Stimulated activated CD4-positive, alpha-beta T cell treated with anti-CD3 and anti-CD28 coated beads, Interleukin-2, amount 100 ng/mL, for 48 hours (primary cell): ENCODE measurements around the gene MYEOV.

Source experiments
- DNase-seq, 2 donors: peaks; one replicate each; pipeline ENCODE4 v3.0.0-alpha.2; 2020

Gene MYEOV

DNA sequence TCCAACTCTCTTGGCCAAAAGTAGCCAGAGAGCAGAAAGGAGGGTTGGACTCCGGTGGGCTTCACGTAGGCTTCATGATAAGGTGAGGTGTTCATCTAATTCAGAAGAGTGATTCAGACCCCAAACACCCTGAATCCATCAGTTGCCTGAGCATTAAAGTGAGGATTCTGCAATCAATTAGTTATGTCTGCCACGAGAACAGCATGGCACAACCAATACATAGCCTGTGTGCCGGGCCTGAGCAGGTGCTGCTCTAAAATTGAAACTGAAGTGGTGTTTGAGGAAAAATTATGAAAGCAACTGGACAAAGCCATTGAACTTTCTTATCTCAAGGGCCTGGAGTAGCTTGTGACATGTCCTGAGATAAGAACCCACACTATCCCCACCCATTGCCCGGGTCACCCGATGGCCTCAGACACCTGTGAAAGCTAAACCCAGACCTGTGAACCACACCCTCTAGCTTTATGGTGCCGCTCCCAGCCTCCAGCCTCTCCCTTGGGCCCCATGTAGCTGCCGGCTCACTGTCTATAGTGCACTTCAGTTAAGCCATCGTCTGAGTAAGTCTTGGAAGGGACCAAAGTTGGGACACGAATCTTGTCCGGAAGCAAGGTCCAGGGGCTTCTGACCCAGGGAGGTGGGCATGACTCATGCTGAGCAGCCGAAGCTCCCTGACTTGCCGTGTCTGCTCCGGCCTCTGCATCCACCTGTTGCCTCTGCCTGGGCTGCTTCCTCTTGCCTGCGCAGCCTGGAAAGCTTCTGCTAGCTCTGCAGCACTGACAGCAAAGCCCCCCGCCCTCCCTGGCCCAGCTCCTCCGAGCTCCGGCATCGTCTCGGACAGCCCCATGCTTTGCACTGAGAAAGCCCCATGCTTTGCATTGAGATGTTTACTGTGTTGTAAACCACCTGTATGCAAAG, 5.7 kb upstream of the MYEOV start:
- DNase-seq = no peak

DNA sequence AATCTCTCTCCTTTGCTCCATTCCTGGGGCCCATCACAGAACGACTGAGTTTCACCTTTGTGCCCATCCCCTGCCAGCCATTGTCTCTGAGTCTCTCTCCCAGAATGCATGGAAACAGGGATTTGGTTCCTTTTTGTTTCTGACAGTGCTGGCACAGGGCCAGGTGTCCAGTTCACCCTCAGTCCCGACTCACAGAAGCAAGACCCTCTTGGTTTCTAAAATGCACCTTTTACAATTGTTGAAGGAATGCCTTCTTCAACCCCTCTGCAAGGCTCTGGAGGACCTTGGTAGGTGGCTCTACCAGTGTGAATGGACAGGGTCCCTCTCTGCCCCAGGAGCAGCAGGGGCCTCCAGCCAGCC, 5.1 kb upstream of the MYEOV start:
- no peak for DNase-seq

DNA sequence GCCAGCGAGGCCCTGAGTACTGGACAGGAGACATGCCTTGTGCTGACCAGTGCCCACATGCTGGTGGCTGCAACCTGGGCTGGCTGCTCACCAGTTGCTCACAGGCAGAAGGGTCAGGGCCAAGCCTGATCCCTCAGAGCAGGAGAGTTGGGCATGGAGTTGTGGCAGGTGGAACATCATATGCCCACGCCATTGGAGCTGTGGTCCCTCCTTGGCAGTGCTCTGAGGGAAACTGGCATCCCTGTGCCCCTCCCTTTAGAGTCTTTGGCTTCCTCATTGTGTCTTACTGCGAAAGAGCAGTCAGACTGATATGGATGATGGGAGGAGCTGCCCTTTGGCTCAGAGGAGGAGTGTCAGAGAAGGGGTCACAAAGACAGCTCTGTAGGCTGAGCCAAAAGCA, 3.1 kb upstream of the MYEOV start:
- no peak for DNase-seq

DNA sequence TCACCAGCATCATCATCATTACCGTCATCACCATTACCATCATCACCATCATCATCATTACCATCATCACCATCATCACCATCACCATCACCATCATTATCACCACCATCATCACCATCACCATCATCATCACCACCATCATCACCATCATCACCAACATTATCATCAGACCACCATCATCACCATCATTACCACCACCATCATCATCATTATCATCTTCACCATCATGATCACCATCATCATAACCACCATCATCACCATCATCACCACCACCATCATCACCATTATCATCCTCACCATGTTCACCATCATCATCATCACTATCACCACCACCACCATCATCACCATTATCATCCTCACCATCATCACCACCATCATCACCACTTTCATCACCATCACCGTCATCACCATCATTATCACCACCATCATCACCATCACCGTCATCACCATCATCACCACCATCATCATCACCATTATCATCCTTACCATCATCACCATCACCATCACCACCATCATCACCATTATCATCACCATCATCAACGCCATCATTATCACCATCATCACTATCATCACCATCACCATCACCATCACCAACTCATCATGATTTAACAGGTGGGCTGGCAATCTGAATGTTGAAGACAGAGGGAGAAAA, 2.4 kb upstream of the MYEOV start:
- DNase-seq = no peak

DNA sequence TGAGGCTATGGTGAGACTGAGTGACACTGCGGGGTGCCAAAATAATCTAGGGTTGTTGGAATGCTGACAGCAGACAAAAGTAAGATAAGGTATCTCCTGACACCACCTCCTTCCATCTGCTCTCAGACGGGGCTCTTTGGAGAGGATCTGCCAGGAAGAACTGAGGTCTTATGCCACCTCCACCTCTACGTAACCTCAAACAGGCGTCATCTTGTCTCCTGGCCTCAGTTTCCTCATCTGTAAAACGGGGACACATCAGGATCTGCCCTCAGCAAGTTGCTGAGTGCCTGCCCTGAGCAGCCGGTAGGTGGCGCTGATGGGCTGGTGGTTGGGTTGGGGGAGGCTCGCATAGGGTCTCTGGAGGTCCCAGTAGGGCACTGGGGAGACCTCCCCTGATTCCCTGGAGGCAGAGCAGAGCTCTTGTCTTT, 1.7 kb upstream of the MYEOV start:
- peak; percentile 54 to 55 for DNase-seq

DNA sequence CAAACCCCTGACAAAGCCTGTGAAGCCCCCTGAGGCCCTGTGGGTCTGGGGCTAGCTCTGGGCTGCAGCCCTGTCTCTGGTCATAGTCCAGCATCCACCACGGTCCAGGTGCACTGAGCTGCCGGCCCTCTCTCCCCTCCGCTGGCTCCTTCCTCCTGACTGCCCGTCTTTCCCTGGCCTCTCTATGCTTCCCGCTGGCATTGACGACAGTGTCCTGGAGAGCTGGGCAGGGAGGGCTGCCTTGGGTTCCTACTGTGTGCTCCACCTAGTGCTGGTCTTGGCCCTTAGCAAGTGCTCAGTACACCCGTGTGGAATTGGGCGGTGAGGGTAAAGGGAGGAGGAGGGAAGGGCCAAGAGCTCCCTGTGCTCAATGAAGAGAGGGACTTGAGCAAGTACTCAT, 868 bp upstream of the MYEOV start:
- DNase-seq = no peak

DNA sequence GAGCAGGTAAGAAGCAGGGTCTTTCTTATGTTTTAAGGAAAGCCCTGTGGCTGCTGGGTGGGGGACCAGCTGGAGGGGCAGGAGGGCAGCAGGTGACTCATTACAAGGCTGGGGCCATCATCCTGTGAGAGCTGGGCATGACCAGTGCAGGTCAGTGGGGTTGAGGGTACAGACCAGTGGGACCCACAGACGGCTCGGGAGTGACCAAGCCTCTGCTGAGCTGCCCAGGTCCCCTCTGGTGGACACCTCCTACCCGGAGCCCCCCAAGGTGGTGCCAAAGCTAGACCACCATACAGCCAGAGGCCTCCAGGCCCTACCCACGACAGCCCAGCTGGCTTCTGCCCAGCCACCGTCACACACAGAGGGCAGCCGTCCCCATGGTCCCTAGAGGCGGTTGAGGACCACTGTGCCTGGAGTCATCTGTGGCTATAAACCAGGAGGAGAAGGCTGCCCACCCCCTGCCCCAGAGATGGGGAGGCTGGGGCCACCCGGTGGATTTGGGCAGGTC, 670 bp downstream of the MYEOV start:
- DNase-seq = no peak

DNA sequence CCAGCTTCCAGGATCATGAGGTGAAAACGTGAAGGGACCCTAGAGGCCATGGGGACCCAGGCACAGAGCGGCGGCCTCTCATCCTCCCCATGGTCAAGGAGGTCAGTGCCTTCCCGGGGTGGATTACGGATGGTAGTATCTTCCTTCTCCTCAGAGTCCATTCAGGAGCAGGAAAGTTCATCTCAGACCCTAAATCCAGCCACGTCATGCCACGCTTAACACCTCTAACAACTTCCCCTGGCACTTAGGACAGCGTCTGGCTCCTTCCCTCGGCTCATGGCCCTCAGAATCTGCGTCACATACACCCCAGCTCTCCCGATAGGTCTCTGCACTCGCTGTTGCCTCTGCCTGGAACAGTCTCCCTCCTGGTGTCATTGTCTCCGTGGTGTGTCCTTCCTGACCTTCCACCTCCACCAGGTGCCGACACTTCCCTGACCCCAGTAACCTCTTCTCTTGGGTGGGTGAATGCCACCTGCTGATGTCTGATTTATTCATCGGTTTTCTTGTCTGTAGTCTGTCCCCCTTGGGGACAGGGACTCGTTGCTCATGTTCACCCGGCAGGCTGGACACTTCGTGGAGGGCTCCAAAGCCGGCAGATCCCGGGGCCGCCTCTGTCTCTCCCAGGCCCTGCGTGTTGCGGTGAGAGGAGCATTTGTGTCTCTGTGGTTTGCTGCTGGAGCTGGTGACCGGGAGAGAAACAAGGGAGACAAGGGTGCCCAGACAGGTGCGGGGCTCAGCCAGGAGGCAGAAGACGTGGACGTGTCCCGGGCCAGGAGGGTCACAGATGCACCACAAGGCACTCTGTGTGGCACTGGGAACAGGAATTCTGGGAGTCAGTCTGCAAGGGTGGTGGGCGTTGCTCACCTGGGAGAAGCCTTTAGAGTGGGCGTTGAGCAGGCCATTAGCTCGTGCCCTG, 1.4 kb downstream of the MYEOV start:
- DNase-seq = no peak

DNA sequence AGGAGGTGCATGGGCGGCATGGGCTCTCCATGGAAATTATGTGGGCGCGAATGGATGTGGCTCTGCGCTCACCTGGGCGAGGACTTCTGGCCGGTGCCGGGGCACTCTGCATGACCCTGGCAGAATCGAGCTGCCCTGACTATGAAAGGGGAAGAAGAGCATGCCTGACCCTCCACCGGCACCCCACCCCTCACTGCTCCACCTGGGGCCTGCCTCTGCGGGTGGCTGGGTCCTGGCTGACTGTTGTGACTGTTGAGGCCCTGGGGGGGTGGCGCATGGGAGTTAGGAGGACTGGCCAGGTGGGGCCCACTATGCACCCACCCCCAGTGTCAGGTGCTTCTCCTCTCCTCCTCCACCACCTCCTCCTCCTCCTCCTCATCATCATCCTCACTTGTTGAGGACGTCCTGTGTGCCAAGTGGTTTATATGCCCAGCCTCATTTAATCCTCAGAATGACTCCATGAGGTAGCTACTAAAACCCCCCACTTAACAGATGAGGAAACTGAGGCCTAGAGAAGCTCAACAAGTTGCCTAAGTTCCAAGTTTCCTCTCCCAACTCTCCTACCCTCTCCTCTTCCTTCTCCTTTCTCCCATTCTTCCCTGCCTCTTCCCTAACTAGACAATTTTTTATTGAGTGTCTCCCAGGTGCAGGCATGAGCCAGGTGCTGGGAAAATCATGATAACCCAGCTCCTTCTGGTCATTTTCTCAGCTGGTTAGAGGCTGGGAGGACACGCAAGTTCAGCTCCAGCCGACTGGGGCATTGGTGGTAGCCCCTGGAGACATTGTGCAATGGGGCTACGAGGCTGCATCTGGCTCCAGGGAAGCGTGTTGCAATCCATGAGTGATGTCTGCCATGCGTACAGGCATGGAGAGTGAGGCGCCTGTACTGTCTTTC, 2.3 kb downstream of the MYEOV start:
- no peak for DNase-seq

DNA sequence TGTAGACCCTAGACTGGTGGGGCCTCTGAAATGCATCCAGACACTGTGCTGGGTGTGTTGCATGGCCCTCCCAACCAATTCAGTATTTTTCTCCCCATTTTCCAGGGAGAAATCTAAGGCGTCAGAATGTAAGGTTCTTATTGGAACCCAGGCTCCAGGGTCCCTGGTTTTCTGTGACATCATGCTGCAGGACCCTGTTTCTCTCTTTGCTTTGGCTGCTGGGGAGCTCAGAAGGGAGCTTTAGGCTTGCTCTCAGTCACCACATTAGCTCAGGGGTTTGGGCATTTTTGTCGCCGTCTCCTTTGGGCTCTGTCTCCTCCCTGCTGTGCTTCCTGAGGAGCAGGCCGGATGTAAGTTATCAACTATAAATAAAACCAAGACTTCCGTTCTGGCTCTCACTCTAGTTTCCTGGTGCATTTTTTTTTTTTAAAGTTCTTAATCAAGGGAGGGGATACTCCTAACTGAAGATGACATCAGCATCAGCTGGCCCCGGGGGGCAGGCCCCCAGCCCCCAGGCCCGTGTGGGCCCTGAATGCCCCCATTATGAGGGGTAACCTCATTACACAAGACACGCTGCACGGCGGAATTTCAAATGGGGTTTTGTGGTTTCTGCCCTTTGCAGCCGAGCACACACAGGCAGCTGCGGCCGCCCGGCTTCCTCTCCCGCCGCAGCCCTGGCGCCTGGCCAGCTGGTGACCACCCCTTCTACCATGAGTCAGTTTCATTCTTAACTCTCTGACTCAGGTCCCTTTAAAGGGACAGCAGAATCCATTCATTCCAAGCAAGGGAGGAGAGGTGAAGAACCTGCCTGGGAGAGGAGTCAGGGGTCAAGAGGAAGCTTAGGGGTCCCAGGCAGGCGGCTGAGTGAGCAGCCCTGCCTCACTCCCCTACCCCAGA, 3.2 kb downstream of the MYEOV start:
- peak; percentile 81 for DNase-seq

DNA sequence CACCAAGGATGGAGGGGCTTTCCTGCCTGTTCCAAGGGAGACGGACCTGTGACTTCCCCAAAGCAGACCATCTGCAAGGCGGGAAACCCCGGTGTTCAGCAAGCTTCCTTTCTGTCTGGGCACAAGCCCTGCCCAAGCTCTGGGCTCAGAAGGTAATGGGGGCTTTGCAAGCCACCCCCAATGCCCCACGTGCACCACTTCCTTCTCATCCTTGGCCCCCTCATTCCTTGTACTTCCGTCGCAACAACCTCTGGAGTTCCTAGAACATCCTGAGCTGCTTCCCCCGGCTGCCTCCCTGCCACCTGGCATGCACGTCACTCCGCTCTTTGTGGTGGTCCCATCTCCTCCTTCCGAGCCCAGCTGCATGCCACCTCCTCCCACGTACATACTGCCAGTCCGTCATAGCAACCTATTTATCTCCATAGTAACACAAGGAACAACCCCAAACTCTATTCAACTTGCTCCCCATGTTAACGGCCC, 3.9 kb downstream of the MYEOV start:
- no peak for DNase-seq

DNA sequence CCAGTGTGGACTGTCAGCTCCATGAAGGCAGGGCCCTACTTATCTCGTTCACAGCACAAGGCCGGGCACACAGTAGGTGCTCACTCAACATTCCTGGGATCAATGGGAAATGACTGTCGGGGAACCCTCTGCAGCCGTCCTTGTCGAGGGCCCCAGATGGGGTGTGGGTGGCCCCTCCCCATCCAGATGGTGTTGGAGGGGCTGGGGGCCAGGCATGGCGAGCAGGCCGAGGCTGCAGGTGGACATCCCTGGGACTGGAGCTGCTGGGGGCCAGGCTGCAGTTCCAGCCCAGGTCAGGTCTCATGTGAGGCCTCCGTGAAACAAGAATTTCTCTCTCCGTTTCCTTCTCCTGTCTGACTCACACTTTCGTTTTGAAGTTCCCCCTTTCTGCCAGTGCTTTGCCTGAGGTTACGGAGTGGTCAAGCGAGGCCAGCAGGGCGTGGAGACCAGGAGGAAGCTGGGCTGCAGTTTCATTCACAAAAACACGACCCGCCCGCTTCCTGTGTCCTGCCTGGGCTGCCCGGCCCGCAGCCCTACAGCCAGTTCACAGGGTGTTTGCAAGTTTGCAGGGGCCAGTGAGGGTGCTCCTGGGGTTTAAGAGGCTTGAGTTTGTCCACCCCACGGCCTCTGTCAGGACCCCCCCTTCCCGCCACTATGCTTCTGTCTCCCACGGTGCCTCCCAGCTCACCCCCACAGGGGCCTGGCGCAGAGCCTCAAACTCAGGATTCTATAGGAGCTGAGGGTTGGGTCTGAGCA, 4.5 kb downstream of the MYEOV start:
- no peak for DNase-seq

DNA sequence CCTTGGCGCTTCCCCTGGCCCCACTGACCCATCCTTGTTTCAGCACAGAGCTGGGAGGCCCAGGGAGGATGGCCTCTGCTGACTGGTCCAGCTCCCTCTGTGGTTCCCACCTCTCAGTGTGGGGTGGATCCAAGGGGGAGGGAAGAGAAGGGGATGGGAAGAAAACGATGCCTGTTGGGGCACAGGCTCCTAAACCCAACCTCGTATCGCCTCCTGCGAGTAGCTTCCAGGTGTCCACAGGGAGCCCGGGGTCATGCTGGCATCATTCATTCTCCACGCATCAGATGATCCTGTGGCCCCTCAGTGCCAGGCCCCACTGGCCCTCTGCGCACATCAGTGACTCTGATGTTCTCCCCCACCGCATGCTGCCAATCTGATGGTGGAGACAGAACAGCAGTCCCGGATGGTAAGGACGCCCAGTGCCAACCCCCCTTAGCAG, 5.1 kb downstream of the MYEOV start:
- no peak for DNase-seq

DNA sequence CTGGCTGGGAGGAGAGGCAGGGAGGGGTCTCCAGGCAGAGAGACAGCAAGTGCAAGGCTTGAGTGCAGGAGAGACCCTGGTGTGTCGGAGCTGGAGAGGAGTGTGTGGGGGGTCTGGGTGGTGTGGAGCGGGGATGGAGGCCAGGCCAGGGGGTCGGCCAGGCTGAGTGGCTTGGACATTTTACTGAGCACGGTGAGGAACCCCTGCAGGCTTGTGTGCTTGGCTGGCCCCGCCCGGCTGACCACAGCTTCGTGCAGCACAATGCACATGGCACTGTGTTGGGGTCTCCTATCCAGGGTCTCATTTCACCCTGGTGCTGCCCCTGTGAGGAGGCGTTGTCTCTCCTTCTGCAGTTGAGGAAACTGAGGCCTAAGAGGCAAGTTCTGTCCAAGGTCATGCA, 5.6 kb downstream of the MYEOV start:
- no peak for DNase-seq

DNA sequence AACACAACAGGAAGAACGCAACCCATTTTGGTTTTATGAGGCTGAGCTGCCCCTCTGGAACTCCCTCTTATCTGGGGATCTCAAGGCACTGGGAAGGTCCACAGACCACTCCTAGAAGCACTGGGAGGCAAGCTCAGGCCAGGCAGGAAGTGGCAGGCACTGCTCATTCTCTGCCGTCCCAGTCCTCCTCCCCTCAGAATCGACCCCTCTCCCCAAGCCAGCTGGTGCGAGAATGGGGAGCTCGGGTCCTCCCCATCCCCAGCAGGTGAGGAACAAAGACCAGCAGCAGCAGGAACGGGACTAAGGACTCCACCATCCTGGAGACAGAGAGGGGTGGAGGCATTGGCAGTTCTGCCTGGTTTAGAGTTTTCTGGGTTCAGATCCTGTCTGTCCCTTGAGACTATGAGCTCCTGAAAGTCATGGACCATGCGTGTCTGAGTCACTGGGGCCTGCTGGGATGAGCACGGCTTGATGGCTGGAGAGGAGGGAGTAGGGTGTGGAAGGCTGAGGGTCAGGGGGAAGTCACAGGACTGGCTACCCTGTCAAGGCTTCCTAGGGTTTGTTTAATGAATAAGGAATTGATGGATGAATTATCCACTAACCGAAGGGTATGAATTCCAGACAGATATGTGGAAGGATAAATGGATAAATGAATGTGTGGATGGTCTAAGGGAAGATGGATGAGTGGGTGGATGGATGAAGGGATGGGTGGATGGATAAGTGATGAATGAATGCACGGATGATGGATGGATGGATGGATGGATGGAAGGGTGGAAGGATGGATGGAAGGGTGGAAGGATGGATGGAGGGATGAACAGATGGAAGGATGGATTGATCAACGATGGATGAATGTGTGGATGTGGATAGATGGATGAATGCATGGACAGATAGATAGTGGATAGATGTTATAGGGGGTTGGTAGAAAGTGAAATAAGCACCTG, 6.4 kb downstream of the MYEOV start:
- DNase-seq = no peak

DNA sequence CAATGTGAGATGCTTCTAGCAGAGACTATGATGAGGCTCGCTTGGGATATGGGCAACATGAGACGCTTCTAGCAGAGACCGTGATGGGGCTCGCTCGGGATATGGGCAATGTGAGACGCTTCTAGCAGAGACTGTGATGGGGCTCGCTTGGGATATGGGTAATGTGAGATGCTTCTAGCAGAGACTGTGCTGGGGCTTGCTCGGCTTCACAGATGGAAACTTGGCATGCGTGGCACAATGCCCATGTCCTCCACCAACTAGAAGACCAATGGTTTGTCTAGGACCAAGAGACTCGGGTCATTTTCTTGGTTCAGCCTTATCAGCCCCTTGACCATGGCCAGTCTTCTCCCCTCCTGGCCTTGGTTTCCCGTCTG, 7.1 kb downstream of the MYEOV start:
- DNase-seq = no peak

DNA sequence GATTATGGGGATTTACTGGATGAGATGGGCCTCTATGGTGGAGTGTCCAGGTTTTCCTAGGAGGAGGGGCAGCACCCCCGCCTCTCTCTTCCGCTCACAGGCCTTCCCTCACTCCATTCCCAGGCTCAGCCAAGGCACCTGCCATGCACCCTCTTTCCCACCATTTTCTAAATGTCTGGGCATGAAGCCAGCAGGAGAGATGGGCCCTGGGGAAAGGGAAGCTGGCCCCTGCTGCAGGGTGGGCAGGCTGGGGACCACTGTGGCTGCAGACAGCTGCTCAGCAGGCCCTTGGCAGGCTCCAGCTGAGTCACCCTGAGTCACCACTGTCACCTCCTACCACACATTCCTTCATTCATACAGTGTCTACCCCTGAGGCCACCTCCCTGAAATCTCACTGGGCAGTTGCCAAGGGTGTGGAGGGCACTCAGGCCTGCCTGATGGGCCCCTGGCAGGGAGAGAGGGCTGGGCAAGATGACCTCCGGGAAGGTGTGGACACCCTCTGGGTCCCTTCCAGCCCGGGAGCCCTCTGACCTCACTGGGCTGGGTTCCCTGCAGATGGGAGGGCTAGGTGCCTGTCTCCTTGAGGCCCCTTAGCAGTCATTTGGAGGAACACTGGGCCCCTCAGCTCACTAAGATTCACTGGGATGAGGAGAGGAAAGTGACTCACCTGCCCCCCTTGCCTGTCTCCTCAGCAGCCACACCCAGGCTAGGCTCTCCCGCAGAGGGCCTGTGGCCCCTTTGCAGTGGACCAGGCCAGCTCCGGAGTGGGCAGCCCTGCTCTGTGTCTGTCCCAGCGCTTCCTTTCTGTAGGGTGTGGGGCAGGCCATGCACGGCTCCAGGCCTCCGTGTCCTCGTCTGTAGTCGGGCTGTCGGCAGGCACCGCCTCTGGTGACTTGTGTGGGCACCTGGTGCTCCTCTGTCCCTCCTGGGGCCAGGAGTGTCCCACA, 7.8 kb downstream of the MYEOV start:
- no peak for DNase-seq
